Measurements from ENCODE around the gene TTC28.

DNA sequence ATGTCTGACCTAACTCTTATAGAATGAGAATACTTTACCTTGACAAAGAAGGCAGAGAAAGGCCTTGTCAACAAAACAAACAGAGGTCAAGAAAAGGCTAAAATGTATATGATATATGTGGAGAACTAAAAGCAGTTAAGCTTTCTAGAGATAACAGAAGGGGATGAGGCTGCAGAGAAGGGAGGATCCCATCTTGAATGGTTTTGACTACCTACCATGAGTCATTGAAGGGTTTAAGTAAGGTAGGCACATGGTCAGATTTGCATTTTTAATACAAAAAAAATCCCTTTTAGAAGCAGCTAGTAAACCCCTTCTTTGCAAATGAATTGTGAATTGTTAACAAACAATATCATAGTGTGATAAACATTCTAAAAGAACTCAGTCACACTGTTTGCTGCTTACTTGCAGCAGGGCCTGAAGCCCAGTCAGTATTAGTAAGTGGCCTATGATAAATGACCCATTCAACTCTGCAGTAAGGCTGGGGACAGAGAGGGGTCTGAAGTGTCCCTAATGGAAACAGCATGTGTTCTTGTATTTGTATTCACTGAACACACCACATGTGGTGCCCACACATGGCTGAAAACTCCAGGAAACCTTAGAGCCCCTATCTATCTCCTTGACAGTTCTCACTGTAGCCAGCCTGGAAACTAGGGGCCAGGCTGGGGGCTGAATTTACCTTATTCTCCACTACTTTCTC is 431.8 kb downstream of the TTC28 start:
- TF ChIP-seq POLR2AphosphoS5 (IDR thresholded peaks at IDR 0.05) (no peak), POLR2A (IDR thresholded peaks at IDR 0.05) (no peak)
- TF ChIP-seq, protein P1, sequence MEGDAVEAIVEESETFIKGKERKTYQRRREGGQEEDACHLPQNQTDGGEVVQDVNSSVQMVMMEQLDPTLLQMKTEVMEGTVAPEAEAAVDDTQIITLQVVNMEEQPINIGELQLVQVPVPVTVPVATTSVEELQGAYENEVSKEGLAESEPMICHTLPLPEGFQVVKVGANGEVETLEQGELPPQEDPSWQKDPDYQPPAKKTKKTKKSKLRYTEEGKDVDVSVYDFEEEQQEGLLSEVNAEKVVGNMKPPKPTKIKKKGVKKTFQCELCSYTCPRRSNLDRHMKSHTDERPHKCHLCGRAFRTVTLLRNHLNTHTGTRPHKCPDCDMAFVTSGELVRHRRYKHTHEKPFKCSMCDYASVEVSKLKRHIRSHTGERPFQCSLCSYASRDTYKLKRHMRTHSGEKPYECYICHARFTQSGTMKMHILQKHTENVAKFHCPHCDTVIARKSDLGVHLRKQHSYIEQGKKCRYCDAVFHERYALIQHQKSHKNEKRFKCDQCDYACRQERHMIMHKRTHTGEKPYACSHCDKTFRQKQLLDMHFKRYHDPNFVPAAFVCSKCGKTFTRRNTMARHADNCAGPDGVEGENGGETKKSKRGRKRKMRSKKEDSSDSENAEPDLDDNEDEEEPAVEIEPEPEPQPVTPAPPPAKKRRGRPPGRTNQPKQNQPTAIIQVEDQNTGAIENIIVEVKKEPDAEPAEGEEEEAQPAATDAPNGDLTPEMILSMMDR (IDR thresholded peaks at IDR 0.05) = no peak

All from gastroesophageal sphincter (tissue), 3 donors.